Stimulated activated CD4-positive, alpha-beta T cell treated with anti-CD3 and anti-CD28 coated beads, Interleukin-4, amount 100 ng/mL, for 4 hours (primary cell): Measurements from ENCODE around the gene COG8.

Source experiments
- DNase-seq, 2 experiments: peaks; one replicate each; pipeline ENCODE4 v3.0.0-alpha.2; 2020

The COG8 gene

DNA sequence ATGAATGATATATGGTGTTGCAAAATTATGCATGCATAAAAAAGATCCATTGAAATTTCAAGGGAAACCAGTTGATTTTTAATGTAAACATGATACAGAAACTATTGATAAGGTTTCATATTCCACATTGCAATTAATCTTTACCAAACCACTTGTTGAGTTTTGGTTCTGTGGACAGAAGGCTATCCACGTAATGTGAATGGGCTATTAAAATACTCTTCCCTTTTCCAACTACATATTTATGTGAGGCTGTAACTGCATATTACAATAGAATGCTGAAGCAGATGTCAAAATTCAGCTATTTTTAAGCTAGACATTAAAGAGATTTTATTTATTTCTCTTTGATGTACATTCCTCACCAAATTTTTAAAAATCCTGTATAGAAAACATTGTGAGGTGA, 62.0 kb downstream of the COG8 start:
- no peak for DNase-seq
